Measurements from ENCODE around the gene RASL10B. TPM values are rescaled to one million over a fixed set of nuclear protein-coding genes. Genes with fewer than 3 reads are reported as not detected.

Gene RASL10B
- total RNA-seq, 1 experiment from 2014 or later: 1.1 TPM

GRCh38 chr17:35765756-35766488 lies 34.5 kb downstream of the RASL10B start:
- no peak for DNase-seq (ENCODE audit: low read depth)

- DNase-seq (ENCODE audit: low read depth): no peak
Measured at GRCh38 chr17:35766489-35766877, 35.0 kb downstream of the RASL10B start.

- DNase-seq (ENCODE audit: low read depth): no peak
Measured at GRCh38 chr17:35766903-35767510, 35.6 kb downstream of the RASL10B start.

- DNase-seq (ENCODE audit: low read depth): no peak
Measured at GRCh38 chr17:35768797-35769196, 37.4 kb downstream of the RASL10B start.

- DNase-seq (ENCODE audit: low read depth): no peak
Measured at GRCh38 chr17:35769895-35770486, 38.6 kb downstream of the RASL10B start.

GRCh38 chr17:35773129-35773528 lies 41.7 kb downstream of the RASL10B start:
- DNase-seq (ENCODE audit: low read depth): no peak

- DNase-seq (ENCODE audit: low read depth): no peak
Measured at GRCh38 chr17:35773679-35774425, 42.4 kb downstream of the RASL10B start.

GRCh38 chr17:35774499-35774898 lies 43.1 kb downstream of the RASL10B start:
- DNase-seq (ENCODE audit: low read depth): no peak

- no peak for DNase-seq (ENCODE audit: low read depth)
Measured at GRCh38 chr17:35775039-35775438, 43.6 kb downstream of the RASL10B start.

- no peak for DNase-seq (ENCODE audit: low read depth)
Measured at GRCh38 chr17:35775583-35775982, 44.1 kb downstream of the RASL10B start.

GRCh38 chr17:35778641-35779196 lies 47.3 kb downstream of the RASL10B start:
- DNase-seq (ENCODE audit: low read depth): no peak

- DNase-seq (ENCODE audit: low read depth): no peak
Measured at GRCh38 chr17:35780950-35781349, 49.5 kb downstream of the RASL10B start.

- DNase-seq (ENCODE audit: low read depth): no peak
Measured at GRCh38 chr17:35784895-35785294, 53.5 kb downstream of the RASL10B start.

GRCh38 chr17:35786941-35787432 lies 55.5 kb downstream of the RASL10B start:
- no peak for DNase-seq (ENCODE audit: low read depth)

GRCh38 chr17:35788477-35789368 lies 57.3 kb downstream of the RASL10B start:
- DNase-seq (ENCODE audit: low read depth): peak; percentile 80

- no peak for DNase-seq (ENCODE audit: low read depth)
Measured at GRCh38 chr17:35790841-35791240, 59.4 kb downstream of the RASL10B start.

- no peak for DNase-seq (ENCODE audit: low read depth)
Measured at GRCh38 chr17:35791681-35792350, 60.4 kb downstream of the RASL10B start.

Data from RPMI7951 (cell line).